Activated naive CD8-positive, alpha-beta T cell (primary cell): ENCODE results near the gene HIRA.
"Not testable (repeated sequence)": the region's sequence is repeated elsewhere in the genome, so short reads cannot be mapped to it uniquely, and the experiment has no call there.

Experiments
- H3K27ac Mint-ChIP-seq: one replicate; pipeline ENCODE4 v1.8.0; 2021; ENCODE audit warnings: mixed read lengths
- H3K27me3 Mint-ChIP-seq: one replicate; pipeline ENCODE4 v1.8.0; 2021; ENCODE audit warnings: mixed read lengths
- H3K36me3 Mint-ChIP-seq: one replicate; pipeline ENCODE4 v1.8.0; 2021; ENCODE audit warnings: mixed read lengths
- H3K4me1 Mint-ChIP-seq: one replicate; pipeline ENCODE4 v1.8.0; 2021; ENCODE audit warnings: low read depth, mixed read lengths
- H3K4me3 Mint-ChIP-seq: one replicate; pipeline ENCODE4 v1.8.0; 2021; ENCODE audit warnings: mild to moderate bottlenecking, mixed read lengths
- H3K9me3 Mint-ChIP-seq: one replicate; pipeline ENCODE4 v1.8.0; 2021; ENCODE audit warnings: low read depth, mixed read lengths

Gene HIRA

GRCh38 chr22:19453718-19454117 is 22.2 kb upstream of the HIRA start:
- peaks cover 11% of the 10 kb centered on the region for H3K4me1 Mint-ChIP-seq
- no peaks in the 10 kb centered on the region for H3K27me3 Mint-ChIP-seq
- H3K27ac Mint-ChIP-seq, result peak overlapping the region; percentile 34
- H3K4me3 Mint-ChIP-seq, result no peak overlapping the region
- H3K9me3 Mint-ChIP-seq, result no peaks in the 10 kb centered on the region
- peaks cover 12% of the 10 kb centered on the region for H3K36me3 Mint-ChIP-seq

GRCh38 chr22:19451570-19451969 is 20.0 kb upstream of the HIRA start:
- no peak overlapping the region for H3K27ac Mint-ChIP-seq
- H3K4me1 Mint-ChIP-seq, result peaks cover 23% of the 10 kb centered on the region
- H3K27me3 Mint-ChIP-seq, result no peaks in the 10 kb centered on the region
- no peak overlapping the region for H3K4me3 Mint-ChIP-seq
- H3K36me3 Mint-ChIP-seq, result peaks cover 12% of the 10 kb centered on the region
- H3K9me3 Mint-ChIP-seq, result no peaks in the 10 kb centered on the region

- H3K9me3 Mint-ChIP-seq, result no peaks in the 10 kb centered on the region
- no peak overlapping the region for H3K27ac Mint-ChIP-seq
Observed at GRCh38 chr22:19450363-19451175, 19.0 kb upstream of the HIRA start.

GRCh38 chr22:19449422-19449767 is 17.9 kb upstream of the HIRA start:
- H3K9me3 Mint-ChIP-seq, result no peaks in the 10 kb centered on the region
- peak overlapping the region; percentile 34 for H3K27ac Mint-ChIP-seq
- no peaks in the 10 kb centered on the region for H3K27me3 Mint-ChIP-seq
- H3K4me1 Mint-ChIP-seq, result peaks cover 37% of the 10 kb centered on the region
- H3K4me3 Mint-ChIP-seq, result no peak overlapping the region
- H3K36me3 Mint-ChIP-seq, result peaks cover 5% of the 10 kb centered on the region

More at GRCh38 chr22:19450363-19451175, 19.0 kb upstream of the HIRA start:
- Mint-ChIP-seq H3K4me1 (peaks cover 29% of the 10 kb centered on the region), H3K36me3 (peaks cover 9% of the 10 kb centered on the region), H3K4me3 (no peak overlapping the region), H3K27me3 (no peaks in the 10 kb centered on the region)

GRCh38 chr22:19448739-19449421 is 17.3 kb upstream of the HIRA start:
- Mint-ChIP-seq H3K27ac (no peak overlapping the region), H3K4me1 (peaks cover 36% of the 10 kb centered on the region), H3K36me3 (peaks cover 4% of the 10 kb centered on the region), H3K4me3 (peak overlapping the region; percentile 99), H3K27me3 (no peaks in the 10 kb centered on the region), H3K9me3 (no peaks in the 10 kb centered on the region)

- Mint-ChIP-seq H3K4me3 (peak overlapping the region; percentile 99), H3K27me3 (no peaks in the 10 kb centered on the region), H3K27ac (peak overlapping the region; percentile 96), H3K4me1 (peaks cover 36% of the 10 kb centered on the region), H3K36me3 (peaks cover 4% of the 10 kb centered on the region), H3K9me3 (no peaks in the 10 kb centered on the region)
Observed at GRCh38 chr22:19448076-19448607, 16.6 kb upstream of the HIRA start.

- H3K27me3 Mint-ChIP-seq, result no peaks in the 10 kb centered on the region
- H3K9me3 Mint-ChIP-seq, result no peaks in the 10 kb centered on the region
- H3K4me3 Mint-ChIP-seq, result peak within 1 kb of the TSS; percentile 99
- H3K4me1 Mint-ChIP-seq, result peaks cover 37% of the 10 kb centered on the region
- H3K36me3 Mint-ChIP-seq, result no peaks in the 10 kb centered on the region
- H3K27ac Mint-ChIP-seq, result peak within 1 kb of the TSS; percentile 96
Observed at GRCh38 chr22:19447330-19448075, 16.0 kb upstream of the HIRA start, which contains the start of gene C22orf39. TSS of gene C22orf39 (minus strand) at chr22:19447711. CDS start at chr22:19447688, 23 bp downstream.

GRCh38 chr22:19446603-19447329 is 15.2 kb upstream of the HIRA start:
- Mint-ChIP-seq H3K4me3 (peak overlapping the region; percentile 99), H3K27me3 (no peaks in the 10 kb centered on the region), H3K4me1 (peaks cover 37% of the 10 kb centered on the region), H3K9me3 (no peaks in the 10 kb centered on the region), H3K36me3 (no peaks in the 10 kb centered on the region), H3K27ac (peak overlapping the region; percentile 90)

- Mint-ChIP-seq H3K4me3 (peak overlapping the region; percentile 70), H3K27ac (peak overlapping the region; percentile 46), H3K4me1 (peaks cover 37% of the 10 kb centered on the region)
- H3K36me3 Mint-ChIP-seq, H3K9me3 Mint-ChIP-seq, H3K27me3 Mint-ChIP-seq: not testable (repeated sequence)
Observed at GRCh38 chr22:19445279-19445982, 13.9 kb upstream of the HIRA start.

- Mint-ChIP-seq H3K4me1 (peaks cover 31% of the 10 kb centered on the region), H3K9me3 (no peaks in the 10 kb centered on the region), H3K4me3 (no peak overlapping the region), H3K27ac (no peak overlapping the region), H3K27me3 (no peaks in the 10 kb centered on the region), H3K36me3 (no peaks in the 10 kb centered on the region)
Observed at GRCh38 chr22:19443544-19444211, 12.1 kb upstream of the HIRA start.

- Mint-ChIP-seq H3K36me3 (peaks cover 3% of the 10 kb centered on the region), H3K4me3 (no peak overlapping the region), H3K27me3 (no peaks in the 10 kb centered on the region), H3K4me1 (peaks cover 24% of the 10 kb centered on the region), H3K9me3 (no peaks in the 10 kb centered on the region), H3K27ac (no peak overlapping the region)
Observed at GRCh38 chr22:19442166-19442565, 10.6 kb upstream of the HIRA start.

- peaks cover 3% of the 10 kb centered on the region for H3K36me3 Mint-ChIP-seq
- no peaks in the 10 kb centered on the region for H3K27me3 Mint-ChIP-seq
- peaks cover 14% of the 10 kb centered on the region for H3K4me1 Mint-ChIP-seq
- H3K4me3 Mint-ChIP-seq, result no peak overlapping the region
- H3K9me3 Mint-ChIP-seq, result no peaks in the 10 kb centered on the region
- H3K27ac Mint-ChIP-seq, result no peak overlapping the region
Observed at GRCh38 chr22:19440411-19441195, 9.1 kb upstream of the HIRA start.

GRCh38 chr22:19438298-19438697 is 6.8 kb upstream of the HIRA start:
- peaks cover 3% of the 10 kb centered on the region for H3K36me3 Mint-ChIP-seq

More at GRCh38 chr22:19438298-19438697, 6.8 kb upstream of the HIRA start:
- peak overlapping the region; percentile 31 for H3K27ac Mint-ChIP-seq
- H3K4me3 Mint-ChIP-seq, result no peak overlapping the region
- H3K27me3 Mint-ChIP-seq, result no peaks in the 10 kb centered on the region
- peaks cover 10% of the 10 kb centered on the region for H3K4me1 Mint-ChIP-seq
- no peaks in the 10 kb centered on the region for H3K9me3 Mint-ChIP-seq
